ENCODE measurements around the gene TIGD2. TPM values are rescaled to one million over a fixed set of nuclear protein-coding genes. Genes with fewer than 3 reads are reported as not detected.
A peak's percentile ranks its signal among the peaks of the same experiment; 100 is the strongest.

Gene TIGD2
- total and polyA plus RNA-seq, 2 donors (not counting 3 experiments of a cell fraction or from before 2014, with no cell fraction given): 1.1 to 5.0 TPM

DNA sequence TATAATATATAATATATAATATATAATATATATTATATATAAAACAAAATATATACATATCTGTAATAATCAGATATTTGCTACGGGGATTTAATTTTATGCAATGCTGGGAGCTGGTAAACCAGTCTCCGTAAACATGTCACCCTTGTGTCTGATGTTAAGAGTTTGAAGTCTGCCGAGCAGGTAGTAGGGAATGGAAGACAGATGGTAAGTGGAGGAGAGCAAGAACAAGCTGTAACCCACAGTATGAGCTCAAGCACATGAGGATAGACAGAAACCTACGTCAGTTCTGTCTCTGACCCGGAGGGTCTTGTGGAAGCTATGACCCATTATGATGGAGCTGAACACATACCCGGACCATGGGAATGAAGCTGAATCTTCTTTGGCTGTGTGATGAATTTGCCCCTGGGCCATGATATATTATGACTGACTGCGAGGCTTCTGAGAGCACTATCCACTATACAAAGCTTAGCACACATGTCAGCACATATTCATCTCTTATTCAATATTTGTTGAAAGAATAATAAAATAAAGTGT, 46.2 kb downstream of the TIGD2 start:
- no peak for FAIRE-seq
- POLR2A ChIA-PET: no interaction called here
- Histone ChIP-seq H3K27me3 (ENCODE audit: control insufficient read depth in 2 of 2, insufficient read depth in 2 of 2, low read length in 2 of 2) (no peaks in the 10 kb centered on the region), H2AFZ (ENCODE audit: low read depth, low read length) (peak overlapping the region; percentile 36), H3K9me1 (replicated peaks; ENCODE audit: control insufficient read depth, extremely low read depth, insufficient read depth, low read length) (no peaks in the 10 kb centered on the region), H3K4me1 (ENCODE audit: control insufficient read depth, extremely low read depth, insufficient read depth, low read length) (peaks cover 23% of the 10 kb centered on the region), H3K4me3 (replicated peaks in 1 of 3; ENCODE audit: insufficient read depth in 1 of 3, low read depth in 1 of 3, low read length in 3 of 3) (no peak overlapping the region), H3K9me3 (replicated peaks; ENCODE audit: control insufficient read depth, insufficient read depth, low read length) (no peaks in the 10 kb centered on the region), H3K4me2 (ENCODE audit: insufficient read depth, low read length) (no peak overlapping the region), H3K9ac (replicated peaks; ENCODE audit: extremely low read depth, insufficient read depth, low read length) (no peak overlapping the region), H3K79me2 (ENCODE audit: control insufficient read depth, insufficient read depth, low read length) (no peaks in the 10 kb centered on the region), H3K36me3 (ENCODE audit: control insufficient read depth in 2 of 2, extremely low read depth in 1 of 2, insufficient read depth in 2 of 2, low read length in 2 of 2) (no peaks in the 10 kb centered on the region), H4K20me1 (replicated peaks; ENCODE audit: control insufficient read depth, extremely low read depth, insufficient read depth, low read length) (no peaks in the 10 kb centered on the region), H3K27ac (ENCODE audit: insufficient read depth, low read depth, low read length) (no peak overlapping the region)
- CTCF ChIA-PET: interaction anchor here (0.8 to 1.8 kb wide), 4 partner anchors 21 to 328 kb away, joined by 3 to 12 read pairs (median 3); no protein-coding TSS in a partner anchor
- no peak for TF ChIP-seq CTCF (IDR thresholded peaks at IDR 0.05; ENCODE audit: extremely low read depth in 1 of 2, insufficient read depth in 1 of 2, low read depth in 1 of 2, low read length in 2 of 2)
- no peak for TF ChIP-seq JUN (IDR thresholded peaks at IDR 0.05; ENCODE audit: borderline replicate concordance, insufficient read depth, insufficient read length, low read depth)
- TF ChIP-seq FOS (IDR thresholded peaks at IDR 0.05; ENCODE audit: borderline replicate concordance, insufficient read depth, low read length): no peak
- TF ChIP-seq EZH2 (IDR thresholded peaks at IDR 0.05; ENCODE audit: borderline replicate concordance, low read depth, low read length, severe bottlenecking): no peak
- TF ChIP-seq, protein P1, sequence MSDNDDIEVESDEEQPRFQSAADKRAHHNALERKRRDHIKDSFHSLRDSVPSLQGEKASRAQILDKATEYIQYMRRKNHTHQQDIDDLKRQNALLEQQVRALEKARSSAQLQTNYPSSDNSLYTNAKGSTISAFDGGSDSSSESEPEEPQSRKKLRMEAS (IDR thresholded peaks at IDR 0.05; ENCODE audit: insufficient read depth, insufficient read length): no peak
- TF ChIP-seq MYC (IDR thresholded peaks at IDR 0.05; ENCODE audit: low read depth, low read length): no peak
- TF ChIP-seq POLR2A (IDR thresholded peaks at IDR 0.05; ENCODE audit: low read depth, low read length): no peak
- no peak for TF ChIP-seq GATA2 (IDR thresholded peaks at IDR 0.05; ENCODE audit: insufficient read depth, insufficient read length, low read depth, low read length)
- no peak for TF ChIP-seq POLR2AphosphoS5 (IDR thresholded peaks at IDR 0.05; ENCODE audit: insufficient read depth, low read depth, low read length)
- no TSS peak for BruUV-seq (replicated peaks)
- intact Hi-C loops (cut with micrococcal nuclease) (loop anchor here (5.0 to 10.0 kb wide), 2 partner anchors 335 to 737 kb away; partner anchors contain the start of gene MMRN1), dilution Hi-C loops (cut with MboI; ENCODE audit: extremely low pct_ligation_motif_present, low sequenced_read_pairs) (no loop called here)
- no peak for DNase-seq (ENCODE audit: low read depth, low spot score)
